ENCODE results near the gene ZNF385B.

ZNF385B gene

GRCh38 chr2:179578171-179578916 is 283.1 kb downstream of the ZNF385B start:
- DNase-seq: no peak

GRCh38 chr2:179574061-179574519 is 287.3 kb downstream of the ZNF385B start:
- DNase-seq: no peak

- no peak for DNase-seq
Measured at GRCh38 chr2:179572544-179572943, 288.9 kb downstream of the ZNF385B start.

- no peak for DNase-seq
Measured at GRCh38 chr2:179571721-179572120, 289.7 kb downstream of the ZNF385B start.

- no peak for DNase-seq
Measured at GRCh38 chr2:179571252-179571651, 290.2 kb downstream of the ZNF385B start.

GRCh38 chr2:179569831-179570233 is 291.6 kb downstream of the ZNF385B start:
- DNase-seq: no peak

GRCh38 chr2:179565807-179566206 is 295.6 kb downstream of the ZNF385B start:
- no peak for DNase-seq

- DNase-seq: no peak
Measured at GRCh38 chr2:179562330-179562885, 299.0 kb downstream of the ZNF385B start.

GRCh38 chr2:179561702-179562101 is 299.7 kb downstream of the ZNF385B start:
- DNase-seq: no peak

- no peak for DNase-seq
Measured at GRCh38 chr2:179560257-179560735, 301.1 kb downstream of the ZNF385B start.

GRCh38 chr2:179559108-179559806 is 302.2 kb downstream of the ZNF385B start:
- no peak for DNase-seq

GRCh38 chr2:179558010-179558934 is 303.1 kb downstream of the ZNF385B start:
- no peak for DNase-seq

- no peak for DNase-seq
Measured at GRCh38 chr2:179556425-179556824, 305.0 kb downstream of the ZNF385B start.

- no peak for DNase-seq
Measured at GRCh38 chr2:179555691-179556283, 305.6 kb downstream of the ZNF385B start.

GRCh38 chr2:179554639-179555386 is 306.6 kb downstream of the ZNF385B start:
- DNase-seq: no peak

GRCh38 chr2:179553382-179553781 is 308.0 kb downstream of the ZNF385B start:
- no peak for DNase-seq

GRCh38 chr2:179551539-179552045 is 309.8 kb downstream of the ZNF385B start:
- DNase-seq: no peak

GRCh38 chr2:179550849-179551248 is 310.6 kb downstream of the ZNF385B start:
- DNase-seq: no peak

- DNase-seq: no peak
Measured at GRCh38 chr2:179550214-179550613, 311.2 kb downstream of the ZNF385B start.

- DNase-seq: no peak
Measured at GRCh38 chr2:179546656-179547055, 314.8 kb downstream of the ZNF385B start.

GRCh38 chr2:179545024-179545423 is 316.4 kb downstream of the ZNF385B start:
- DNase-seq: no peak
